GM23248 (cell line): ENCODE measurements around the gene KCNE1. TPM values are rescaled to one million over a fixed set of nuclear protein-coding genes. Genes with fewer than 3 reads are reported as not detected.

Experiments
- DNase-seq: peaks from one replicate; pipeline ENCODE4 v3.0.0-alpha.2; 2015
- H2AFZ ChIP-seq: fragments of 200-600 bp; sonication (generic); 2 replicates; pipeline ENCODE4 v1.6.1; 2016; ENCODE audit warnings: antibody characterized with exemption
- H3F3A ChIP-seq: fragments of 200-600 bp; sonication (generic); 2 replicates; pipeline ENCODE4 v1.6.1; 2016; ENCODE audit warnings: mild to moderate bottlenecking, antibody characterized with exemption, mixed run types; ENCODE audit not compliant: insufficient read depth
- H3K27ac ChIP-seq: fragments of 200-600 bp; sonication (generic); 2 replicates; pipeline ENCODE4 v1.5.1; 2016; ENCODE audit warnings: mild to moderate bottlenecking
- H3K27me3 ChIP-seq: fragments of 200-600 bp; sonication (generic); replicated peaks from 2 replicates; pipeline ENCODE4 v1.6.1; 2016; ENCODE audit warnings: mild to moderate bottlenecking; ENCODE audit not compliant: insufficient read depth
- H3K36me3 ChIP-seq: fragments of 200-600 bp; sonication (generic); 2 replicates; pipeline ENCODE4 v1.6.1; 2016; ENCODE audit warnings: low read depth, mild to moderate bottlenecking
- H3K4me1 ChIP-seq: fragments of 200-600 bp; sonication (generic); 2 replicates; pipeline ENCODE4 v1.6.1; 2016; ENCODE audit warnings: mild to moderate bottlenecking; ENCODE audit not compliant: insufficient read depth
- H3K4me2 ChIP-seq: fragments of 200-600 bp; sonication (generic); one replicate; pipeline ENCODE4 v1.6.1; 2016; ENCODE audit warnings: mild to moderate bottlenecking; ENCODE audit not compliant: unreplicated experiment
- H3K4me3 ChIP-seq: fragments of 200-600 bp; sonication (generic); 2 replicates; pipeline ENCODE4 v1.5.1; 2016; ENCODE audit warnings: mild to moderate bottlenecking
- H3K79me2 ChIP-seq: fragments of 200-600 bp; sonication (generic); 2 replicates; pipeline ENCODE4 v1.6.1; 2016; ENCODE audit warnings: mild to moderate bottlenecking; ENCODE audit not compliant: insufficient read depth
- H3K9ac ChIP-seq: fragments of 200-600 bp; sonication (generic); 2 replicates; pipeline ENCODE4 v1.6.1; 2016; ENCODE audit warnings: mild to moderate bottlenecking
- H3K9me2 ChIP-seq: fragments of 200-600 bp; sonication (generic); 2 replicates; pipeline ENCODE4 v1.6.1; 2016; ENCODE audit warnings: mixed run types, mild to moderate bottlenecking, moderate library complexity; ENCODE audit not compliant: insufficient read depth
- H3K9me3 ChIP-seq: fragments of 200-600 bp; sonication (generic); one replicate; pipeline ENCODE4 v1.6.1; 2017; ENCODE audit warnings: low read depth
- H4K20me1 ChIP-seq: fragments of 200-600 bp; sonication (generic); 2 replicates; pipeline ENCODE4 v1.6.0; 2016; ENCODE audit not compliant: insufficient read depth
- EZH2 ChIP-seq: fragments of 200-600 bp; sonication (generic); IDR thresholded peaks from 2 replicates; pipeline ENCODE4 v1.6.1; 2018; ENCODE audit warnings: antibody characterized with exemption, mild to moderate bottlenecking; ENCODE audit not compliant: insufficient read depth, poor library complexity, severe bottlenecking
- EZH2phosphoT487 ChIP-seq: fragments of 200-600 bp; sonication (generic); IDR thresholded peaks from 2 replicates; pipeline ENCODE4 v1.6.1; 2018; ENCODE audit warnings: antibody characterized with exemption, moderate library complexity, mild to moderate bottlenecking, low read depth; ENCODE audit not compliant: insufficient read depth
- WGBS, 2 experiments: methylation state at CpG; one replicate each; pipeline ENCODE4 v1.1.6; 2015 to 2017; ENCODE audit warnings: low lambda C conversion rate in 2 of 2, low coverage in 1 of 2; ENCODE audit errors: missing lambda C conversion rate in 2 of 2; 5-methylcytosine and 5-hydroxymethylcytosine counted together
- in situ Hi-C: fragments of 300-500 bp; cut with MboI; formaldehyde crosslinking; loops from 2 replicates; pipeline ENCODE4 v1.15.0; 2020
- polyA plus RNA-seq: library from polyadenylated mRNA; unstranded; fragments of >200 nt; fragmentation: Nextera tagmentation; extraction: Ambion mirVana; gene quantifications from 2 replicates; pipeline ENCODE4 v1.2.1, GENCODE V29; 2016
- total RNA-seq: library from RNA; depleted of rRNA; stranded (reverse); fragments of >200 nt; shearing (Covaris generic); gene quantifications from 2 replicates; pipeline ENCODE4 v1.2.3, GENCODE V29; 2014

The KCNE1 gene
- total and polyA plus RNA-seq, 2 experiments from 2014 or later: 0.43 TPM; not detected in 1

- peak overlapping the region; percentile 59 for H2AFZ ChIP-seq
- no peaks in the 10 kb centered on the region for H4K20me1 ChIP-seq
- peak; percentile 88 for DNase-seq
Observed at GRCh38 chr21:34553151-34553952, 41.3 kb upstream of the KCNE1 start.

DNA sequence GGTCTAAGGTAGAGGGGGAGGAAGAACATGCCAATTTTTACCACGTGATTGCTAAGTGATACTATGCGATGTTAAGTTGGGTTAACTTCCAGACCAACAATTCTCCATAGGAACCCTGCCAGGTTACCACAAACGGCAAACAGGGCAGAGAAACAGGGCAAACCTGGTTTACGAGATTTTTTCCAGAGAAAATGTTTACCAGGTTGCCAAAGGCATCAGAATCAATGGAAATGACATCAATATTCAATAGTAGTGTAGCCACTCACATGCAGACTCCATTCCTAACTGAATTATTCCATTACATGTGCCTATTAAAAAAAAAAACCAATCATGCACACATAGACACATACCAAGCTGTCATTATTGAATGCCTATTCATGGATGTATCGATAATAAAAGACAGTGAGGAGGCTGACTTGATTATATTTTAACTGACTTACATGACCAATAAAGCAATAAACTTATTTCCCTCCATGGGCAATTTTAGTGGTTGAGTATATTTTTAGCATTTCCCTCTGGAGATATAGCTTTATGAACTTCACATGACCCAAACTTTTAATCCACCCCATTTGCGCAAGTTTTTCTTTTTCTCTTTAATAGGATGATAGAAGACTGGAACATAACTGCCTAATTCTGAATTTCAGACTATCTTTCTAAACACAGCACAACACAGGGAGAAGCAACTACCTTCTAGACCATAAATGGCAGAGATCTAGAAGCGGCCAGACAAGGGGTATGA lies 40.5 kb upstream of the KCNE1 start:
- DNase-seq: peak; percentile 42
- no peaks in the 10 kb centered on the region for H3K9me3 ChIP-seq
- no peaks in the 10 kb centered on the region for H4K20me1 ChIP-seq
- peaks cover 27% of the 10 kb centered on the region for H3F3A ChIP-seq
- H3K4me3 ChIP-seq: peak overlapping the region; percentile 62
- no peaks in the 10 kb centered on the region for H3K36me3 ChIP-seq
- peaks cover 28% of the 10 kb centered on the region for H3K4me1 ChIP-seq
- H3K9me2 ChIP-seq: no peaks in the 10 kb centered on the region
- peak overlapping the region; percentile 78 for H3K9ac ChIP-seq
- peak overlapping the region; percentile 55 for H2AFZ ChIP-seq
- in situ Hi-C loops: no loop called here
- 61% methylated on average over 7 of the region's 7 CpGs for WGBS, 2 experiments
- peak overlapping the region; percentile 85 for H3K4me2 ChIP-seq
- no peaks in the 10 kb centered on the region for H3K79me2 ChIP-seq
- no peaks in the 10 kb centered on the region for H3K27me3 ChIP-seq
- peak overlapping the region; percentile 94 for H3K27ac ChIP-seq
- TF ChIP-seq EZH2phosphoT487 (no peak), EZH2 (no peak)

More at GRCh38 chr21:34553151-34553952, 41.3 kb upstream of the KCNE1 start:
- peak overlapping the region; percentile 85 for H3K4me2 ChIP-seq
- H3K36me3 ChIP-seq: no peaks in the 10 kb centered on the region
- H3K9me3 ChIP-seq: no peaks in the 10 kb centered on the region
- TF ChIP-seq EZH2phosphoT487 (no peak), EZH2 (no peak)
- peaks cover 28% of the 10 kb centered on the region for H3K4me1 ChIP-seq
- WGBS, 2 experiments: 25 to 27% methylated on average over 9 of the region's 9 CpGs
- peak overlapping the region; percentile 94 for H3K27ac ChIP-seq
- H3K79me2 ChIP-seq: no peaks in the 10 kb centered on the region
- no peaks in the 10 kb centered on the region for H3K9me2 ChIP-seq
- H3K9ac ChIP-seq: peak overlapping the region; percentile 78
- H3K4me3 ChIP-seq: peak overlapping the region; percentile 62
- in situ Hi-C loops: no loop called here
- peaks cover 27% of the 10 kb centered on the region for H3F3A ChIP-seq
- H3K27me3 ChIP-seq: no peaks in the 10 kb centered on the region

DNA sequence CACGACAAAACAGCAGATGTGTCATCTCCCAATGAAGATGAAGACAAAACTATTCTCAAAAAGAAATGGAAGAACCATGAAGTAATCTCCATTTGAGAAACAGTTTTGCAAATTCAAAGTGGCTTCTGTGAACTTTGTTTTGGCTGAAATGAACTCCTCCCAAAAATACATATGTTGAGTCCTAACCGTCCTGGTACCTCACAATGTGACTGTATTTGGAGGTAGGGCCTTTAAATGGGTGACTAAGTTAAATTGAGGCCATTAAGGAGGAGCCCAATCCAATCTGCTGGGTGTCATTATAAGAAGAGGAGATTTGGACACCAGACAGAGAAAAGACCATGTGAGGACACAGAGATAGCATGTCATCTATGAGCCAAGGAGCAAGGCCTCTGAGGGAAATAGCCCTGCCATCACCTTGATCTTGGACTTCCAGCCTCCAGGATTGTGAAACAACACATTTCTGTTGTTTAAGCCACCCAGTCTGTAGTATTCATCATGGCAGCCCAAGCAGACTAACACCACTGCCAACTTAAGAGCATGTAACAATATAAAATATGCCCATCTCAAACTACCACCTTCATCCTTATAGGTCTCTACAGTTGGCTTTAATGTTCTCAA lies 38.3 kb upstream of the KCNE1 start:
- TF ChIP-seq EZH2phosphoT487 (no peak), EZH2 (no peak)
- no peaks in the 10 kb centered on the region for H3K27me3 ChIP-seq
- no peaks in the 10 kb centered on the region for H3K79me2 ChIP-seq
- H3K9me2 ChIP-seq: no peaks in the 10 kb centered on the region
- no peaks in the 10 kb centered on the region for H4K20me1 ChIP-seq
- H3F3A ChIP-seq: peaks cover 27% of the 10 kb centered on the region
- 46 to 47% methylated on average over 2 of the region's 2 CpGs for WGBS, 2 experiments
- no peaks in the 10 kb centered on the region for H3K36me3 ChIP-seq
- H3K9ac ChIP-seq: no peak overlapping the region
- no peak overlapping the region for H3K27ac ChIP-seq
- no peaks in the 10 kb centered on the region for H3K9me3 ChIP-seq
- H3K4me1 ChIP-seq: peaks cover 37% of the 10 kb centered on the region
- no peak overlapping the region for H2AFZ ChIP-seq
- in situ Hi-C loops: no loop called here
- no peak overlapping the region for H3K4me3 ChIP-seq
- H3K4me2 ChIP-seq: no peak overlapping the region
- no peak for DNase-seq

DNA sequence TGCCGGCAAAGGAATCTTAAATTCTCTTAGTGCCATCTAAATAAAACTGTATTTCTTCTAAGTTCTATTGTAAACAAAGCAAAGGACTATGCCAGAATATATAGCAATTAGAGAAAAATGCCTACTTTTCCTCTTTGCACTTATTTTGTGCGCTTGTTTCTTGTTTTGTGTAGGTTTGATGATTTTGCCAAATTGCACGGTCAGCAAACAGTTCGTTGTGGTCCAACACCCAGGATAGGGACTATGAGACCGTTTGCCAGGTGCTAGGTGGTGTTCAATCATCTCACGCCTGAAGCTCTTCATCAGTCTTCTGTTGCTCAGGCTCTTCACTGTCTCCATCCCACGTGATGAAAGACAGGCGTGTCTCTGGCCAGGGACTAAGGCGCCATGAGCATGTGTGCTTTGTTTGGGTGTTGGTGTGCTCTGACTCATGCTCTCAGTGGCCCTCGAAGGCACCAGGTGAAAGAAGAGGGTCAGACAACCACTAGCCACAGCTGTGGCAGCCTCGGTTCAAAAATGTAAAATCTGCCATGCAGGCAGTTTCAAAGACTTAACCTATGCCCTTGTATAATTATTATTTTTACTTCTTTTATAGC lies 36.9 kb upstream of the KCNE1 start:
- 88 to 89% methylated on average over 11 of the region's 11 CpGs for WGBS, 2 experiments
- Histone ChIP-seq H3K9me3 (no peaks in the 10 kb centered on the region), H3K27ac (no peak overlapping the region), H3K27me3 (no peaks in the 10 kb centered on the region), H3K4me1 (peaks cover 46% of the 10 kb centered on the region), H3K36me3 (no peaks in the 10 kb centered on the region), H3K4me2 (no peak overlapping the region), H3K79me2 (0 out of 2 replicates have a peak, but pooled peaks cover 5% of the 10 kb centered on the region), H3F3A (peaks cover 30% of the 10 kb centered on the region), H3K9me2 (no peaks in the 10 kb centered on the region), H3K4me3 (no peak overlapping the region), H3K9ac (no peak overlapping the region), H4K20me1 (no peaks in the 10 kb centered on the region), H2AFZ (no peak overlapping the region)
- no peak for TF ChIP-seq EZH2
- no peak for TF ChIP-seq EZH2phosphoT487
- in situ Hi-C loops: no loop called here
- DNase-seq: no peak
